ENCODE measurements around the gene C1orf53.
"Not testable (repeated sequence)": the region's sequence is repeated elsewhere in the genome, so short reads cannot be mapped to it uniquely, and the experiment has no call there.

Gene C1orf53

DNA sequence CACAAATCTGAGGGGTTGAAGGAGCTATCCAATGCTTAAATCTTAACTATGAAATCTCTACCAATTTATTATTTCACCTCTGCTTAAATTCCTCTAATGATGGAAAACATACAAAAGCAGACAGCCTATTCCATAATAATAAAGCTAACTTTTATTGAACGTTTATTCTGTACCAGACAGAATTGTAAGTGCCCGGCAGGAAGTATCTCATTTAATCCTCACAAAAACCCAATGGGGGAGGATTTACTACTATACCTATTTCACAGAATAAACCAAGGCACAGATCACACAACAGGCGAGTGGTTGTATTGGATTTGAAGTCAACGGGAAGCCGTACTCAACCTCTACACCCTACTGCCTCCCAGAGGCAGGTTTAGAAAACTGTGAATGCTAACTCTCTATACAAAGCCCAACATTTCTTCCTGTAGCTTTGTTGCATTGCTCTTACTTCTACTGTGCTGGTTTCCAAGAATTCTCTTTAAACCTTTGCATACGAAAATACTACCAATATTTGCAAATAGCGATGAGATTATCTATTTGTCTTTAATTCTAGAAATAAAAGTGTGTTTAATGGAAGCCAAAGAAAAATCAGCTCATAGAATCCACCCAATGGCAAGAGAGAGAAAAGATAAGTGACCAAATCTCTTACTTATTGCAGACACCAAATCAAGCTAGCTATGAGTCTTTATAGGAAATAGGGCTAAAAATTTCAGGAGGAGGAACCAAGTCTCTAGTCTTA lies 33.5 kb upstream of the C1orf53 start:
- H3K4me3 ChIP-seq (replicated peaks; ENCODE audit: low read depth, low read length) = no peak overlapping the region
- TF ChIP-seq, protein P1, sequence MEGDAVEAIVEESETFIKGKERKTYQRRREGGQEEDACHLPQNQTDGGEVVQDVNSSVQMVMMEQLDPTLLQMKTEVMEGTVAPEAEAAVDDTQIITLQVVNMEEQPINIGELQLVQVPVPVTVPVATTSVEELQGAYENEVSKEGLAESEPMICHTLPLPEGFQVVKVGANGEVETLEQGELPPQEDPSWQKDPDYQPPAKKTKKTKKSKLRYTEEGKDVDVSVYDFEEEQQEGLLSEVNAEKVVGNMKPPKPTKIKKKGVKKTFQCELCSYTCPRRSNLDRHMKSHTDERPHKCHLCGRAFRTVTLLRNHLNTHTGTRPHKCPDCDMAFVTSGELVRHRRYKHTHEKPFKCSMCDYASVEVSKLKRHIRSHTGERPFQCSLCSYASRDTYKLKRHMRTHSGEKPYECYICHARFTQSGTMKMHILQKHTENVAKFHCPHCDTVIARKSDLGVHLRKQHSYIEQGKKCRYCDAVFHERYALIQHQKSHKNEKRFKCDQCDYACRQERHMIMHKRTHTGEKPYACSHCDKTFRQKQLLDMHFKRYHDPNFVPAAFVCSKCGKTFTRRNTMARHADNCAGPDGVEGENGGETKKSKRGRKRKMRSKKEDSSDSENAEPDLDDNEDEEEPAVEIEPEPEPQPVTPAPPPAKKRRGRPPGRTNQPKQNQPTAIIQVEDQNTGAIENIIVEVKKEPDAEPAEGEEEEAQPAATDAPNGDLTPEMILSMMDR (IDR thresholded peaks at IDR 0.05; ENCODE audit: low read length, missing control alignments) = peak; percentile 75
- DNase-seq (ENCODE audit: low read depth) = peak; percentile 78

DNA sequence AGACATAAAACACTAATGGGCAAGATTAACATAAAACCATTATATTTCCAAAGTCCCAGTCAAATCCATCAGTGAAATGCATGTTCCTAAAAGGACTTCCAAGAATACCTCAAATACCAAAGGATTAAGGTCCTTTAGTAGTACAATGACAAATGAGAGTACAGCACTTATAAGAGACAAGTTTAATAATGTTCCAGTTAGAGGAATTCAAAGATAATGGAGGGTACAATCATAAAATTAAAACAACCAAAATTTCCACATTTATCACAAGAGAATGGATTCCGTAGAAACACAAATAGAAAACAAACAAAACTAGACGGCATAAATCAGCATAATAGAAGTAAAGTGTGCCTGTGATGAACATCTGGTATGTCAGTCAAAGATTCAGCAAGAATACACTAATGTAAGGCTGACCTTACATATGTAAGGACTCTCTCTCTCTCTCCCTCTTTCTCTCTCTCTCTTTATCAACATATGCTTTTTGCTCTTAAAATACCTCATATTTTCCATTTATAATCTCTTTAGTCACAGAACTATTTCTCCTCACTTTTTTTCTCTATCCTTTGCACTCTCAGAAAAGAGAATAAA lies 32.8 kb upstream of the C1orf53 start:
- DNase-seq (ENCODE audit: low read depth) = no peak
- no peak overlapping the region for H3K4me3 ChIP-seq (replicated peaks; ENCODE audit: low read depth, low read length)
- TF ChIP-seq, protein P1 (IDR thresholded peaks at IDR 0.05; ENCODE audit: low read length, missing control alignments) = no peak

DNA sequence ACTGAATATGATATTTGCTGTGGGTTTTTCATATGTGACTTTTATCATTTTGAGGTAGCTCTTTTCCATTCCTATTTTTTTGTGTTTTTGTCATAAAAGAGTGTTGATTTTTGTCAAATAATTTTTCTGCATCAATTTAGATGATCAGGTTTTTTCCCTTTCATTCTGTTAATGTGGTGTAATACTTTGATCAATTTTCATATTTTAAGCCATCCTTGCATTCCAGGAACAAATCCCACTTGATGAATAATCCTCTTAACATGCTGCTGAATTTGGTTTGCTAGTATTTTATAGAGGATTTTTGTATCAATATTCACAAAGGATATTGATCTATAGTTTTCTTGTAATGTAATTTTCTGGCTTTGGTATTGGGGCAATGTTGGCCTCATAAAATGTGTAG lies 25.5 kb upstream of the C1orf53 start:
- H3K4me3 ChIP-seq (replicated peaks; ENCODE audit: low read depth, low read length) = no peak overlapping the region
- DNase-seq (ENCODE audit: low read depth) = no peak
- TF ChIP-seq, protein P1 (IDR thresholded peaks at IDR 0.05; ENCODE audit: low read length, missing control alignments) = no peak

DNA sequence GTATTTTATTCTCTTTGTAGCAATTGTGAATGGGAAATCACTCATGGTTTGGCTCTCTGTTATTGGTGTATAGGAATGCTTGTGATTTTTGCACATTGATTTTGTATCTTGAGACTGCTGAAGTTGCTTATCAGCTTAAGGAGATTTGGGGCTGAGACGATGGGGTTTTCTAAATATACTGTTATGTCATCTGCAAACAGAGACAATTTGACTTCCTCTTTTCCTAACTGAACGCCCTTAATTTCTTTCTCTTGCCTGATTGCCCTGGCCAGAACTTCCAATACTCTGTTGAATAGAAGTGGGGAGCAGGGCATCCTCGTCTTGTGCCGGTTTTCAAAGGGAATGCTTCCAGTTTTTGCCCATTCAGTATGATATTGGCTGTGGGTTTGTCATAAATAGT lies 22.0 kb upstream of the C1orf53 start:
- not testable (repeated sequence) for DNase-seq (ENCODE audit: low read depth); H3K4me3 ChIP-seq (replicated peaks; ENCODE audit: low read depth, low read length)

DNA sequence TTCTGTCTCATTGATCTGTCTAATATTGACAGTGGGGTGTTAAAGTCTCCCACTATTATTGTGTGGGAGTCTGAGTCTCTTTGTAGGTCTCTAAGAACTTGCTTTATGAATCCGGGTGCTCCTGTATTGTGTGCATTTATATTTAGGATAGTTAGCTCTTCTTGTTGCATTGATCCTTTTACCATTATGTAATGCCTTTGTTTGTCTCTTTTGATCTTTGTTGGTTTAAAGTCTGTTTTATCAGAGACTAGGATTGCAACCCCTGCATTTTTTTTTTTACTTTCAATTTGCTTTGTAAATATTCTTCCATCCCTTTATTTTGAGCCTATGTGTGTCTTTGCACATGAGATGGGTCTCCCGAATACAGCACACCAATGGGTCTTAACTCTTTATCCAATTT lies 20.2 kb upstream of the C1orf53 start:
- not testable (repeated sequence) for DNase-seq (ENCODE audit: low read depth); H3K4me3 ChIP-seq (replicated peaks; ENCODE audit: low read depth, low read length)

DNA sequence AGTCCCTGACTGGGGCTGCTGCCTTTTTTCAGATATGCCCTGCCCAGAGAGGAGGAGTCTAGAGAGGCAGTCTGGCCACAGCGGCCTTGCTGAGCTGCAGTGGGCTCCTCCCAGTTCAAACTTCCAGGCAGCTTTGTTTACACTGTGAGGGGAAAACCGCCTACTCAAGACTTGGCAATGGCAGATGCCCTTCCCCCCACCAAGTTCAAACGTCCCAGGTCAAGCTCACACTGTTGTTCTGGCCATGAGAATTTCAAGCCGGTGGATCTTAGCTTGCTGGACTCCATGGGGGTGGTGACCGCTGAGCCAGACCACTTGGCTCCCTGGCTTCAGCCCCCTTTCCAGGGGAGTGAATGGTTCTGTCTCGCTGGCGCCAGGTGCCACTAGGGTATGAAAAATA lies 18.3 kb upstream of the C1orf53 start:
- no peak for DNase-seq (ENCODE audit: low read depth)
- no peak overlapping the region for H3K4me3 ChIP-seq (replicated peaks; ENCODE audit: low read depth, low read length)
- TF ChIP-seq, protein P1 (IDR thresholded peaks at IDR 0.05; ENCODE audit: low read length, missing control alignments) = no peak

DNA sequence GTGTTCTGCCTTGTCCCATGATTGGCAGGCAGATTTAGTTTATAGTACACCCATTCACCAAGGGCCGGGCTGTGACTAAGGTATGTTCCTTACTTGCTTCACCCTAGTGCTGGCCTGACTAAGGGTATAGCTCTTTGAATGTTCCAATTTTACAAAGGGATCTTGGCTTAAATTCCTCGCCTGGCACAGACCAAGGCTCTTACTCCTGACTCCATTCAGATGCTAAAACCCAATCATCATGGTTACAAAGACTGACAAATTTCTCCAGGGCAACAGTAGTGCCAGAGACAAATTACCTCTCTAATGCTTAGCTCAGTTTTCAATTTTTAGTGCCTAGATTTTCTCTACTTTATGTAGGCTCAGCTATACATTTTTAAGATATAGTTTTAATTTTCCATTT lies 11.5 kb upstream of the C1orf53 start:
- H3K4me3 ChIP-seq (replicated peaks; ENCODE audit: low read depth, low read length) = no peak overlapping the region
- no peak for DNase-seq (ENCODE audit: low read depth)
- TF ChIP-seq, protein P1 (IDR thresholded peaks at IDR 0.05; ENCODE audit: low read length, missing control alignments) = no peak

DNA sequence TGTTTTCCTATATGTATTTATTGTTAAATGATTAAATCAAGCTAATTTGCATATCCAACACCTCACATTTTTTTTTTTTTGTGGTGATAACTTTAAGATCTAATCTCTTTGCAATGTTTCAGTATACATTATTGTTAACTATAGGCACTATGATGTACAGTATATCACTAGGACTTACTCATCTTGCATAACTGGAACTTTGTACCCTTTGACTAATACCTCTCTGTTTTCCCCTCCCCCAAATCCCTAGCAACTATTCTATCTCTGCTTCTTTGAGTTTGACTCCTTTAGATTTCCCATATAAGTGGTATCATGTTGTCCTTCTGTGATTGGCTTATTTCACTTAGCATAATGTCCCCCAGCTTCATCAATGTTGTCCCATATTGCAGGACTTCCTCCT lies 9.7 kb upstream of the C1orf53 start:
- H3K4me3 ChIP-seq (replicated peaks; ENCODE audit: low read depth, low read length) = no peak overlapping the region
- TF ChIP-seq, protein P1 (IDR thresholded peaks at IDR 0.05; ENCODE audit: low read length, missing control alignments) = no peak
- DNase-seq (ENCODE audit: low read depth) = no peak
